Effector memory CD8-positive, alpha-beta T cell (primary cell): ENCODE results near the gene DDX43.
"Not testable (repeated sequence)": the region's sequence is repeated elsewhere in the genome, so short reads cannot be mapped to it uniquely, and the experiment has no call there.

Experiments
- ATAC-seq: fragments of 150-1000 bp; cut with Tn5 transposase; replicated peaks from 2 replicates; pipeline ENCODE4 v1.10.0; 2021; ENCODE audit warnings: mild to moderate bottlenecking, moderate library complexity
- DNase-seq, 3 experiments: peaks; one replicate each; pipeline ENCODE4 v3.0.0; 2021
- H3K27ac Mint-ChIP-seq, 2 donors: one replicate each; pipeline ENCODE4 v1.8.0; 2022; ENCODE audit warnings: mild to moderate bottlenecking in 2 of 2, mixed read lengths in 2 of 2, moderate library complexity in 2 of 2
- H3K27me3 Mint-ChIP-seq, 2 donors: one replicate each; pipeline ENCODE4 v1.8.0; 2022; ENCODE audit warnings: mixed read lengths in 2 of 2
- H3K36me3 Mint-ChIP-seq: one replicate; pipeline ENCODE4 v1.8.0; 2022; ENCODE audit warnings: mild to moderate bottlenecking, moderate library complexity, mixed read lengths; ENCODE audit not compliant: insufficient read depth
- H3K4me1 Mint-ChIP-seq, 2 donors: one replicate each; pipeline ENCODE4 v1.8.0; 2022; ENCODE audit warnings: low read depth in 2 of 2, mixed read lengths in 2 of 2
- H3K4me3 Mint-ChIP-seq, 2 donors: one replicate each; pipeline ENCODE4 v1.8.0; 2022; ENCODE audit warnings: mild to moderate bottlenecking in 2 of 2, mixed read lengths in 2 of 2, moderate library complexity in 2 of 2
- H3K9me3 Mint-ChIP-seq, 2 donors: one replicate each; pipeline ENCODE4 v1.8.0; 2022; ENCODE audit warnings: mixed read lengths in 2 of 2

DDX43 gene

GRCh38 chr6:73369563-73369962 lies 25.1 kb upstream of the DDX43 start, which contains the start of gene OOEP:
TSS of gene OOEP (minus strand) at chr6:73369897. CDS start at chr6:73369792, 105 bp downstream.
- no peak within 1 kb of the TSS for H3K27ac Mint-ChIP-seq
- H3K4me1 Mint-ChIP-seq: no peaks in the 10 kb centered on the region
- no peaks in the 10 kb centered on the region for H3K9me3 Mint-ChIP-seq
- H3K4me3 Mint-ChIP-seq: no peak within 1 kb of the TSS
- H3K36me3 Mint-ChIP-seq: no peaks in the 10 kb centered on the region
- no peaks in the 10 kb centered on the region for H3K27me3 Mint-ChIP-seq
- ATAC-seq: no peak
- DNase-seq: no peak

DNA sequence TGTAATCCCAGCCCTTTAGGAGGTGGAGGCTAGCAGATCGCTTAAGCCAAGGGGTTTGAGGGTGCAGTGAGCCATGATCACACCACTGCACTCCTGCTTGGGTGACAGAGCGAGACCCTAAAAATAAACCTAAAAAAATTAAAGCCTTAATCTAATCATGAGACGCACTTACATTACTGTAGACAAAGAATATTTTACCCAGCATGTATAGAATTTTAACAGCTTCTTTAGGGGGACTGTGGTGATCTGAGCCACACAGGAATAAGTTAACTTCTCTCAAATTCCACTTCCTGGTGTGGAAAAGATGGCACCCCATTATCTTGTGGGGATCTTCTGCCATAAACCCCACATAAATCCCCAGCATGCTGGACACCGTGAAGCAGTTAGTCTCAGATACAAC lies 22.6 kb upstream of the DDX43 start:
- Mint-ChIP-seq H3K4me1 (no peaks in the 10 kb centered on the region), H3K36me3 (no peaks in the 10 kb centered on the region), H3K9me3 (no peaks in the 10 kb centered on the region), H3K27me3 (no peaks in the 10 kb centered on the region), H3K4me3 (no peak overlapping the region), H3K27ac (no peak overlapping the region)
- DNase-seq (no peak), ATAC-seq (no peak)

GRCh38 chr6:73372516-73372915 lies 22.1 kb upstream of the DDX43 start:
- DNase-seq (no peak), ATAC-seq (no peak)
- Mint-ChIP-seq H3K27me3 (no peaks in the 10 kb centered on the region), H3K9me3 (no peaks in the 10 kb centered on the region), H3K4me3 (no peak overlapping the region), H3K36me3 (no peaks in the 10 kb centered on the region), H3K27ac (no peak overlapping the region), H3K4me1 (no peaks in the 10 kb centered on the region)

DNA sequence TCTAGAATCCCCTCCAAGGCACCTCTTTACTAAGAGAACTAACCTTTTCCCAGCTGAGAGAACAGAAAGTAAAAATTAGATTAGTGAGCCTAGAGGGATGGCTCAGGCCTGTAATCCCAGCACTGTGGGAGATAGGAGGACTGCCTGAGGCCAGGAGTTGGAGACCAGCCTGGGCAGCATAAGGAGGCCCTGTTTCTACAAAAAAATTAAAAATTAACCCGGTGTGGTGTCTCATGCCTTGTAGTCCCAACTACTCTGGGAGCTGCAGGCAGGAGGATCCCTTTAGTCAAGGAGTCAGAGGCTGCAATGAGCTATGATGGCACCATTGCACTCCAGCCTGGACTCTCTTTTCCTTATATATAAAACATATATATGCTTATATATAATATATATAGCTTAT lies 19.4 kb upstream of the DDX43 start:
- Mint-ChIP-seq H3K27ac (no peak overlapping the region), H3K4me3 (no peak overlapping the region), H3K9me3 (no peaks in the 10 kb centered on the region), H3K27me3 (no peaks in the 10 kb centered on the region), H3K4me1 (no peaks in the 10 kb centered on the region), H3K36me3 (no peaks in the 10 kb centered on the region)
- ATAC-seq (no peak), DNase-seq (no peak)

GRCh38 chr6:73377225-73377624 lies 17.4 kb upstream of the DDX43 start:
- Mint-ChIP-seq H3K27me3 (no peaks in the 10 kb centered on the region), H3K27ac (no peak overlapping the region), H3K4me1 (no peaks in the 10 kb centered on the region), H3K36me3 (peaks cover 3% of the 10 kb centered on the region), H3K9me3 (no peaks in the 10 kb centered on the region), H3K4me3 (no peak overlapping the region)
- ATAC-seq (no peak), DNase-seq (no peak)

DNA sequence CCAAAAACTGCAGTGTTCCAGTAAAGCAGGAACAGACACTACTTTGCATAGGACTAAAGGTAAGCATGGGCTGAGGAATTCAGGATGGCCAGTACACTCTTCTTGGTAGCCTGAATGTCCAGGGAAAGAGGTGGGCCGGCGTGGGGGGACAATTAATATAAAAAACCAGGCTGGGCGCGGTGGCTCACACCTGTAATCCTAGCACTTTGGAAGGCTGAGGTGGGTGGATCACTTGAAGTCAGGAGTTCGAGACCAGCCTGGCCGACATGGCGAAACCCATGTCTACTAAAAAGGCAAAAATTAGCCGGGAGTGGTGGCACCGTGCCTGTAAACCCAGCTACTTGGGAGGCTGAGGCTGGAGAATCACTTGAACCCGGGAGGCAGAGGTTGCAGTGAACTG lies 13.1 kb upstream of the DDX43 start:
- H3K4me3 Mint-ChIP-seq, DNase-seq, H3K27me3 Mint-ChIP-seq, ATAC-seq, H3K36me3 Mint-ChIP-seq, H3K4me1 Mint-ChIP-seq, H3K9me3 Mint-ChIP-seq: not testable (repeated sequence)
- peak overlapping the region in 1 of 2 donors; percentile 65 for H3K27ac Mint-ChIP-seq

GRCh38 chr6:73382462-73383113 lies 12.0 kb upstream of the DDX43 start:
- DNase-seq: no peak
- no peak for ATAC-seq
- Mint-ChIP-seq H3K4me1 (no peaks in the 10 kb centered on the region), H3K27ac (peak overlapping the region in 1 of 2 donors; percentile 54), H3K9me3 (no peaks in the 10 kb centered on the region), H3K4me3 (no peak overlapping the region), H3K36me3 (peaks cover 4% of the 10 kb centered on the region), H3K27me3 (no peaks in the 10 kb centered on the region)

DNA sequence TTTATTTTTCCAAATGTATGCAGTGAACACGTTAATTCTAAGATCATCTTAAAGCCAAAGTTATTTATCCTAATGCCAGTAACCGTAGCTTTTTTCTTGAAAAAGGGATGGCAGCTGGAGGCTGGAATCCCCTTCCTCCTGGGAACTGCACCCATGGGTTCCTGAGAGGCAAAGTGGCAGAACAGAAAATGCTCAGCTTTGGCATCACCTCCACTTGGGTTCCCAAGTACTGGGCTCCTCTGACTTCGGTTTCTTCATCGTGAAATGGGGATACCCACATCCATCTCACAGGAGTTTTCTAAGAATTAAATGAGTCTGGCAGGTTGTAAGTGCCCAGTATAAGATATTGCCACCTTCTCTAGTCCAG lies 6.2 kb upstream of the DDX43 start:
- Mint-ChIP-seq H3K4me3 (peak overlapping the region; percentile 83 to 89), H3K4me1 (peaks cover 13 to 18% of the 10 kb centered on the region in 2 donors), H3K9me3 (no peaks in the 10 kb centered on the region), H3K36me3 (no peaks in the 10 kb centered on the region), H3K27me3 (no peaks in the 10 kb centered on the region), H3K27ac (peak overlapping the region; percentile 89 to 90)
- DNase-seq (no peak), ATAC-seq (peak; percentile 3)

DNA sequence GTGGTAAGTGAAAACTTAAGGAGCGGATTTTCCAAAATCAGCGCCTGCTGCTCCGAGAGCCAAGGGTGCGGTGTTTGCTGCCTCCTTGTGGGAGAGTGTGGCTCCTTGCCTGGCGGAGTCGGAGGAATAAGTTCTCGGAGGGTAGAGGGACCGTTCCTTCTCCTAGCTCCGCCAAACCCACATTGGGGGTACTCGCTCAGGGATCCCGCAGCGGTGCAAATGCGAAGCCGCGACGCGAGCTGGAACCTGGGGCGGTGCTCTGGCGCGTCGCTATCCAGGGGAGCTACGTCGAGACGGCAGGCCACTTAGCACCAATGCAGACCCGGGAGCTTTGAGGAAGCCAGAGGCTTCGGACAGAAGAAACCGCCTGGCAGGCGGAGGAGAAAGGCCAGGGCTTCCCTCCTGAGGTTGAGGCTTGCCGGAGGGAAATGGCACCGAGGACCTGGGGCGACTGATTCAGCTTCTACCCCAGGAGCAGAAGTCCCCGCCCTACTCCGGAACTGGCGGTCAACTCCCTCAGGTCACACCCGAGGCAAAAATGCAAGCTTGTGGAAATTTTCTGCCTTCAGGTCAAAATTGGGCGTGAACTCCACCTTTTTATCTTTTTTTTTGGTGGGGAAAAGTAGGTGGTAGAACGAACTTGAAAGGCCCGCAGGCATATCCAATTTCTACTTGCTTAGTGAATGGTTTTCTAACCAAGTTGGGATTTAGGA lies 5.7 kb upstream of the DDX43 start:
- Mint-ChIP-seq H3K9me3 (no peaks in the 10 kb centered on the region), H3K27ac (peak overlapping the region; percentile 89 to 90), H3K4me3 (peak overlapping the region; percentile 83 to 89), H3K4me1 (peaks cover 13 to 18% of the 10 kb centered on the region in 2 donors), H3K36me3 (no peaks in the 10 kb centered on the region), H3K27me3 (no peaks in the 10 kb centered on the region)
- DNase-seq (peak; percentile 32 to 35 (median 33)), ATAC-seq (peak; percentile 92)

DNA sequence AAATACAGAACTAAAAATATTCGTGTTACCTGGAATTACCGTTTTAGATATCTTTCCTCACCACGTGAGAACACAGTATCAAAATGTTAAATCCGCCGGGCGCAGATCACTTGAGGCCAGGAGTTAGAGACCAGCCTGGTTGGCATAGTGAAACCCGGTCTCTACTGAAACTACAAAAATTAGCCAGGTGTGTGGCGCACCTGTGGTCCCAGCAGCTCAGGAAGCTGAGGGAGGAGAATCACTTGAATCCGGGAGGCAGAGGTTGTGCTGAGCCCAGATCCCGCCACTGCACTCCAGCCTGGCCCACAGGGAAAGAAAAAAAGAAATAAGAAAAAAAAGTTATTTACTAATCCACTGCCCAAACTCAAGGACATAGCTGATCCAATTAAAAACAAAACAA lies 4.8 kb upstream of the DDX43 start:
- Mint-ChIP-seq H3K36me3 (no peaks in the 10 kb centered on the region), H3K9me3 (no peaks in the 10 kb centered on the region), H3K4me3 (no peak overlapping the region), H3K27ac (peak overlapping the region in 1 of 2 donors; percentile 89), H3K4me1 (peaks cover 15 to 20% of the 10 kb centered on the region in 2 donors), H3K27me3 (no peaks in the 10 kb centered on the region)
- ATAC-seq (no peak), DNase-seq (no peak)

DNA sequence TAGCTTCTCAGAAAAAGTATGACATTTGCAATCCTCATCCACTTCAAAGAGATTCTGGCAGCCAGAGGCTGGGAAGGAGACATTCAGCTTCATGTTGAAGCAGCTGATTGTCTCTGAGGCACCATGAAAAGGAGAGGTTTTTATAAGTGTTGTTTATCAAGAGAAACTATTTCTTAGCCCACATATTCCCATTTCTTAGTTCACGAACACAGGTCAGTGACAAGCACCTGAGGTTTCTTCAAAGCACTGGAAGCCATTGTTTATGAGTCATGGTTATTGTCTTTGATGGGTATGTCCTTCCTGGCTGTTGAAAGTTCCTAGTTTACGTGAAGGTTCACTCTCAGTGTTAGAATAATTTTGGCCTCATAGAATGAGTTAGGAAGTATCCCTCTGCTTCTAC lies 3.0 kb upstream of the DDX43 start:
- H3K27me3 Mint-ChIP-seq: no peaks in the 10 kb centered on the region
- H3K4me1 Mint-ChIP-seq: peaks cover 20 to 23% of the 10 kb centered on the region in 2 donors
- peak overlapping the region in 1 of 2 donors; percentile 35 for H3K4me3 Mint-ChIP-seq
- H3K9me3 Mint-ChIP-seq: no peaks in the 10 kb centered on the region
- DNase-seq (no peak), ATAC-seq (no peak)
- peak overlapping the region in 1 of 2 donors; percentile 66 for H3K27ac Mint-ChIP-seq
- no peaks in the 10 kb centered on the region for H3K36me3 Mint-ChIP-seq

DNA sequence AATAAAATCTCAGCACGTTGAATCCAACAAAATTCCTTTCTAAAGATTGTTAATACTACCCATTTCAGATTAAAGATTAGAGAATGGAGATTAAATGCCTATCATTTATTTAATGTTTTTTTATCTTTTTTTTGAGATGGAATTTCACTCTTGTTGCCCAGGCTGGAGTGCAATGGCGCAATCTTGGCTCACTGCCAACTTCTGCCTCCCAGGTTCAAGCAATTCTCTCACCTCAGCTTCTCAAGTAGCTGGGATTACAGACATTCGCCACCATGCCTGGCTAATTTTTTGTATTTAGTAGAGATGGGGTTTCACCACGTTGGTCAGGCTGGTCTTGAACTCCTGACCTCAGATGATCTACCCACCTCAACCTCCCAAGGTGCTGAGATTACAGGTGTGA lies 2.4 kb upstream of the DDX43 start:
- DNase-seq, H3K4me3 Mint-ChIP-seq, ATAC-seq, H3K9me3 Mint-ChIP-seq, H3K27me3 Mint-ChIP-seq, H3K36me3 Mint-ChIP-seq: not testable (repeated sequence)
- Mint-ChIP-seq H3K27ac (peak overlapping the region; percentile 26 to 66), H3K4me1 (peaks cover 20 to 23% of the 10 kb centered on the region in 2 donors)

DNA sequence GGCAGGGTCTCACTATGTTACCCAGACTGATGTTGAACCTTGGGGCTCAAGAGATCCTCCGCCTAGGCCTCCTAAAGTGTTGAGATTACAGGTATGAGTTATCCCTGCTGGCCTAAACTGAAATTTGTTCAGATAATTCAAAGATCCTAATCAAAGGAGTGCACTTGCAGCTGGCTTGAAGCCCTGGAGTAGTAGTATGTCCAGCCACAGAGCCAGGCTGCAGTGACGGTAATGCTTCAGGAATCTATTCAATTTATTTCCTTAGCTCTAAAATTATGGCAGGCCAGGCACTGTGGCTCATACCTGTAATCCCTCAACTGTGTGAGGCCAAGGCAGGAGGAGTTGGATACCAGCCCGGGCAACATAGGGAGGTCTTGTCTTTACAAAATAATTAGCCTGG lies 1.4 kb upstream of the DDX43 start:
- DNase-seq (no peak), ATAC-seq (no peak)
- H3K9me3 Mint-ChIP-seq: no peaks in the 10 kb centered on the region
- H3K4me1 Mint-ChIP-seq: peaks cover 20 to 23% of the 10 kb centered on the region in 2 donors
- no peak overlapping the region for H3K27ac Mint-ChIP-seq
- no peaks in the 10 kb centered on the region for H3K27me3 Mint-ChIP-seq
- no peaks in the 10 kb centered on the region for H3K36me3 Mint-ChIP-seq
- H3K4me3 Mint-ChIP-seq: no peak overlapping the region

- Mint-ChIP-seq H3K27ac (peak overlapping the region in 1 of 2 donors; percentile 97), H3K4me1 (peaks cover 13 to 15% of the 10 kb centered on the region in 2 donors), H3K4me3 (no peak overlapping the region), H3K27me3 (no peaks in the 10 kb centered on the region), H3K36me3 (no peaks in the 10 kb centered on the region), H3K9me3 (no peaks in the 10 kb centered on the region)
- ATAC-seq: no peak
- no peak for DNase-seq
These were observed 1.2 kb downstream of the DDX43 start for GRCh38 chr6:73395875-73396274.
